Measurements from ENCODE around the gene MYO7B.

- no peak for TF ChIP-seq POLR2AphosphoS5 (IDR thresholded peaks at IDR 0.05; ENCODE audit: borderline replicate concordance, low read depth, low read length)
- TF ChIP-seq EZH2 (IDR thresholded peaks at IDR 0.05) = no peak
- no peak for TF ChIP-seq FOXP2 (optimal IDR thresholded peaks at IDR 0.05; ENCODE audit: control extremely low read depth, extremely low read length, insufficient read depth)
Measured at GRCh38 chr2:127582863-127583861, 47.7 kb downstream of the MYO7B start.

All from SK-N-MC (cell line).